A549 (cell line): Measurements from ENCODE around the gene MYMK. TPM values are rescaled to one million over a fixed set of nuclear protein-coding genes. Genes with fewer than 3 reads are reported as not detected.

Source experiments
- ATAC-seq, 2 experiments: fragments of 200-7000 bp in 1 of 2; fragments of >200 bp in 1 of 2; cut with Nextera tagmentation in 1 of 2; cut with Tn5 transposase in 1 of 2; 3 replicates each; pipeline versions ENCODE4 v1.8.0 to v1.9.1; 2018 to 2020; ENCODE audit warnings: mild to moderate bottlenecking in 1 of 2, moderate library complexity in 1 of 2
- CTCF ChIA-PET: fragments of 300-600 bp; sonication (Branson Sonifier 250); formaldehyde crosslinking; extraction: SDS; loops from one replicate; lab custom pipeline; 2021; ENCODE audit warnings: antibody characterized with exemption, inconsistent platforms; lab: Yijun Ruan, JAX
- POLR2A ChIA-PET: fragments of 350-600 bp; formaldehyde crosslinking; extraction: SDS; loops from one replicate; lab custom pipeline; 2021; ENCODE audit warnings: antibody characterized with exemption, inconsistent platforms; lab: Yijun Ruan, JAX
- DNase-seq, 2 experiments: peaks; one replicate each; pipeline versions ENCODE4 v3.0.0 to v3.0.0-alpha.2; 2011 to 2016; ENCODE audit warnings: low read depth in 1 of 2, low spot score in 1 of 2
- FAIRE-seq: peaks from 2 replicates; lab custom pipeline; 2011; peaks lifted over from hg19 to GRCh38; lab: Jason Lieb, UNC
- H3K27ac ChIP-seq, 2 experiments: fragments of >200 bp; sonication (Bioruptor Twin); formaldehyde crosslinking; 3 replicates each; pipeline ENCODE4 v1.5.1; 2016 to 2017
- H3K4me1 ChIP-seq: fragments of >200 bp; sonication (Bioruptor Twin); formaldehyde crosslinking; 3 replicates; pipeline ENCODE4 v1.6.1; 2016
- H3K4me2 ChIP-seq: fragments of >200 bp; sonication (Bioruptor Twin); formaldehyde crosslinking; 3 replicates; pipeline ENCODE4 v1.6.1; 2016
- H3K4me3 ChIP-seq: fragments of >200 bp; sonication (Bioruptor Twin); formaldehyde crosslinking; 3 replicates; pipeline ENCODE4 v1.5.1; 2016
- H3K9me3 ChIP-seq: fragments of >200 bp; sonication (Bioruptor Twin); formaldehyde crosslinking; 3 replicates; pipeline ENCODE4 v1.6.1; 2016
- ATOH8 ChIP-seq: fragments of 250-450 bp; sonication (Bioruptor Pico); IDR thresholded peaks from 2 replicates; pipeline ENCODE4 v1.5.0; 2020; ENCODE audit warnings: low read depth, mild to moderate bottlenecking, moderate library complexity
- BCL3 ChIP-seq: fragments of >200 bp; sonication (Bioruptor Twin); formaldehyde crosslinking; IDR thresholded peaks from 3 replicates; pipeline ENCODE4 v1.6.1; 2016
- CHD2 ChIP-seq: fragments of 150-350 bp; IDR thresholded peaks from 2 replicates; pipeline ENCODE4 v1.6.1; 2014; ENCODE audit warnings: low read length; ENCODE audit not compliant: partially characterized antibody
- CHD4 ChIP-seq: fragments of 200-600 bp; sonication (generic); IDR thresholded peaks from 2 replicates; pipeline ENCODE4 v1.6.1; 2016; ENCODE audit warnings: antibody characterized with exemption, mild to moderate bottlenecking, borderline replicate concordance
- E2F6 ChIP-seq: IDR thresholded peaks from 2 replicates; pipeline ENCODE4 v1.6.1; 2012; ENCODE audit warnings: low read depth, borderline replicate concordance
- ELK1 ChIP-seq: fragments of 150-350 bp; IDR thresholded peaks from 2 replicates; pipeline ENCODE4 v1.6.1; 2014; ENCODE audit warnings: low read depth, mild to moderate bottlenecking, low read length
- EP300 ChIP-seq, 2 experiments: fragments of >200 bp; sonication (Bioruptor Twin); formaldehyde crosslinking; IDR thresholded peaks; 2 replicates in 1 of 2; 3 replicates in 1 of 2; pipeline ENCODE4 v1.6.1; 2016 to 2017
- FOSB ChIP-seq: fragments of 250-450 bp; sonication (Bioruptor Pico); IDR thresholded peaks from 2 replicates; pipeline ENCODE4 v1.5.0; 2020; ENCODE audit warnings: mild to moderate bottlenecking, moderate library complexity
- GATA3 ChIP-seq: IDR thresholded peaks from 2 replicates; pipeline ENCODE4 v1.6.1; 2012; ENCODE audit warnings: borderline replicate concordance
- HMGXB4 ChIP-seq: fragments of 250-450 bp; sonication (Bioruptor Pico); IDR thresholded peaks from 2 replicates; pipeline ENCODE4 v1.5.0; 2021; ENCODE audit warnings: mild to moderate bottlenecking, moderate library complexity, borderline replicate concordance
- HOXA7 ChIP-seq: fragments of 250-450 bp; sonication (Bioruptor Pico); IDR thresholded peaks from 2 replicates; pipeline ENCODE4 v1.5.0; 2020; ENCODE audit warnings: mild to moderate bottlenecking, moderate library complexity
- HOXB5 ChIP-seq: fragments of 250-450 bp; sonication (Bioruptor Pico); IDR thresholded peaks from 2 replicates; pipeline ENCODE4 v1.5.0; 2020; ENCODE audit warnings: mild to moderate bottlenecking, moderate library complexity
- KDM1A ChIP-seq: fragments of 200-600 bp; sonication (generic); IDR thresholded peaks from 2 replicates; pipeline ENCODE4 v1.6.1; 2016; ENCODE audit warnings: low read depth, mild to moderate bottlenecking
- KDM5A ChIP-seq: fragments of 200-600 bp; sonication (generic); IDR thresholded peaks from 2 replicates; pipeline ENCODE4 v1.6.1; 2016; ENCODE audit warnings: antibody characterized with exemption, mild to moderate bottlenecking
- MAZ ChIP-seq: fragments of 150-350 bp; IDR thresholded peaks from 2 replicates; pipeline ENCODE4 v1.6.1; 2014; ENCODE audit warnings: antibody characterized with exemption, low read depth, low read length, borderline replicate concordance
- PBX3 ChIP-seq: IDR thresholded peaks from 2 replicates; pipeline ENCODE4 v1.6.1; 2012
- POLR2AphosphoS2 ChIP-seq: conservative IDR thresholded peaks from 2 replicates; pipeline ENCODE4 v1.6.1; 2012; ENCODE audit warnings: low read length, improper control_type of control experiment, inconsistent platforms
- RNF2 ChIP-seq: fragments of 200-600 bp; sonication (generic); IDR thresholded peaks from 2 replicates; pipeline ENCODE4 v1.6.1; 2016; ENCODE audit warnings: low read depth, mild to moderate bottlenecking, antibody characterized with exemption, moderate library complexity, borderline replicate concordance
- SMC3 ChIP-seq: fragments of >200 bp; sonication (Bioruptor Twin); formaldehyde crosslinking; IDR thresholded peaks from 3 replicates; pipeline ENCODE4 v1.6.1; 2018; ENCODE audit warnings: inconsistent platforms
- TFCP2L1 ChIP-seq: fragments of 250-450 bp; sonication (Bioruptor Pico); IDR thresholded peaks from 2 replicates; pipeline ENCODE4 v1.5.0; 2021; ENCODE audit warnings: mild to moderate bottlenecking
- USF2 ChIP-seq: fragments of 450-650 bp; IDR thresholded peaks from 2 replicates; pipeline ENCODE4 v1.6.1; 2014; ENCODE audit warnings: antibody characterized with exemption
- ZFP36 ChIP-seq: fragments of 450-650 bp; IDR thresholded peaks from 2 replicates; pipeline ENCODE4 v1.6.1; 2014; ENCODE audit warnings: borderline replicate concordance; ENCODE audit not compliant: partially characterized antibody
- WGBS: methylation state at CpG from one replicate; pipeline ENCODE4 v1.1.6; 2017; ENCODE audit errors: missing lambda C conversion rate; 5-methylcytosine and 5-hydroxymethylcytosine counted together
- polyA plus RNA-seq, 4 experiments: library from polyadenylated mRNA; depleted of rRNA in 3 of 4; stranded (reverse); fragments of >200 nt; fragmentation: RNase III in 1 of 4; extraction: RNeasy Plus Mini Kit Qiagen cat#74134 plus additional on column Dnase treatment in 1 of 4; gene quantifications; 2 replicates in 3 of 4; 3 replicates in 1 of 4; pipeline ENCODE4 v1.2.3, GENCODE V29; 2011 to 2017

MYMK gene
- polyA plus RNA-seq, 2 of the 4 experiments (the other 2 are of a cell fraction), result not detected

- no peak for DNase-seq
- WGBS, result 64% methylated on average over 18 of the region's 24 CpGs
- no peak for ATAC-seq
- no peak overlapping the region for H3K27ac ChIP-seq
- H3K4me2 ChIP-seq, result no peak overlapping the region
- H3K4me1 ChIP-seq, result peaks cover 13% of the 10 kb centered on the region
- FAIRE-seq, result no peak
- ChIA-PET POLR2A (no interaction called here), CTCF (interaction anchor here (0.7 to 1.8 kb wide), 2 partner anchors 12 to 17 kb away, joined by 3 to 5 read pairs; no protein-coding TSS in a partner anchor)
- H3K4me3 ChIP-seq, result no peak overlapping the region
- TF ChIP-seq SMC3 (no peak), EP300 (IDR thresholded peaks at IDR 0.05) (no peak), KDM5A (no peak), BCL3 (no peak), MAZ (no peak), USF2 (no peak), ZFP36 (no peak), E2F6 (no peak), CHD4 (no peak), PBX3 (no peak), CHD2 (no peak), KDM1A (no peak), TFCP2L1 (CRISPR knock-in tag) (no peak), HMGXB4 (CRISPR knock-in tag) (no peak)
- peaks cover 14% of the 10 kb centered on the region for H3K9me3 ChIP-seq
These were observed 17.4 kb downstream of the MYMK start for GRCh38 chr9:133507246-133507965.

GRCh38 chr9:133506653-133507038 lies 18.1 kb downstream of the MYMK start:
- H3K4me2 ChIP-seq, result no peak overlapping the region
- H3K27ac ChIP-seq, result no peak overlapping the region
- H3K4me1 ChIP-seq, result peaks cover 13% of the 10 kb centered on the region
- DNase-seq (peak in 1 of 2 experiments; percentile 31), FAIRE-seq (no peak), ATAC-seq (peak in 1 of 2 experiments; percentile 47; a peak in 3 of 6 replicates)
- CTCF ChIA-PET, result interaction anchor here (0.7 to 1.3 kb wide), 4 partner anchors 10 to 23 kb away, joined by 3 to 4 read pairs (median 3); no protein-coding TSS in a partner anchor
- WGBS, result 66% methylated on average over 18 of the region's 18 CpGs
- H3K4me3 ChIP-seq, result no peak overlapping the region
- POLR2A ChIA-PET, result no interaction called here
- H3K9me3 ChIP-seq, result peaks cover 21% of the 10 kb centered on the region
- TF ChIP-seq FOSB (CRISPR knock-in tag) (no peak), TFCP2L1 (CRISPR knock-in tag) (no peak), HMGXB4 (CRISPR knock-in tag) (no peak), HOXB5 (CRISPR knock-in tag) (no peak), EP300 (IDR thresholded peaks at IDR 0.05) (no peak), HOXA7 (no peak), POLR2AphosphoS2 (no peak), PBX3 (no peak), GATA3 (no peak), ELK1 (no peak), ATOH8 (CRISPR knock-in tag) (no peak), RNF2 (no peak)
